GM20000 (cell line): Measurements from ENCODE around the gene STX7.

ENCODE experiments used
- DNase-seq: peaks from one replicate; pipeline ENCODE4 v3.0.0; 2012; ENCODE audit warnings: low spot score
- CTCF ChIP-seq: IDR thresholded peaks from 2 replicates; pipeline ENCODE4 v1.5.1; 2012; ENCODE audit warnings: mild to moderate bottlenecking, control low read depth; ENCODE audit errors: extremely low read depth, missing control alignments

Gene STX7

GRCh38 chr6:132411296-132411695, 101.6 kb downstream of the STX7 start:
- TF ChIP-seq CTCF: no peak
- no peak for DNase-seq

- no peak for TF ChIP-seq CTCF
- DNase-seq: no peak
These were observed 102.1 kb downstream of the STX7 start for GRCh38 chr6:132410830-132411229.

- DNase-seq: peak; percentile 63
- no peak for TF ChIP-seq CTCF
These were observed 107.6 kb downstream of the STX7 start for GRCh38 chr6:132405143-132405915.

- no peak for DNase-seq
- TF ChIP-seq CTCF: no peak
These were observed 108.2 kb downstream of the STX7 start for GRCh38 chr6:132404736-132405135.

- no peak for DNase-seq
- no peak for TF ChIP-seq CTCF
These were observed 108.6 kb downstream of the STX7 start for GRCh38 chr6:132404330-132404729.

- no peak for DNase-seq
- TF ChIP-seq CTCF: no peak
These were observed 111.2 kb downstream of the STX7 start for GRCh38 chr6:132401618-132402285.

- DNase-seq: peak; percentile 76
- no peak for TF ChIP-seq CTCF
These were observed 111.9 kb downstream of the STX7 start, which contains the start of gene MOXD1 for GRCh38 chr6:132400883-132401617. TSS of gene MOXD1 (minus strand) at chr6:132401475. CDS start at chr6:132401426, 49 bp downstream.
